ENCODE results near the gene MYDGF.

MYDGF gene

GRCh38 chr19:4649392-4650047 lies 20.6 kb downstream of the MYDGF start:
- TF ChIP-seq CTCF (IDR thresholded peaks at IDR 0.05; ENCODE audit: low read depth, low read length) = no peak
- DNase-seq (ENCODE audit: extremely low read depth, low read depth) = no peak

- DNase-seq (ENCODE audit: extremely low read depth, low read depth) = no peak
- no peak for TF ChIP-seq CTCF (IDR thresholded peaks at IDR 0.05; ENCODE audit: low read depth, low read length)
Measured at GRCh38 chr19:4647676-4648644, 22.2 kb downstream of the MYDGF start.

- TF ChIP-seq CTCF (IDR thresholded peaks at IDR 0.05; ENCODE audit: low read depth, low read length) = no peak
- DNase-seq (ENCODE audit: extremely low read depth, low read depth) = no peak
Measured at GRCh38 chr19:4645718-4646117, 24.4 kb downstream of the MYDGF start.

GRCh38 chr19:4642625-4643024 lies 27.5 kb downstream of the MYDGF start:
- TF ChIP-seq CTCF (IDR thresholded peaks at IDR 0.05; ENCODE audit: low read depth, low read length) = no peak
- no peak for DNase-seq (ENCODE audit: extremely low read depth, low read depth)

GRCh38 chr19:4641132-4641531 lies 29.0 kb downstream of the MYDGF start:
- no peak for TF ChIP-seq CTCF (IDR thresholded peaks at IDR 0.05; ENCODE audit: low read depth, low read length)
- DNase-seq (ENCODE audit: extremely low read depth, low read depth) = no peak

- DNase-seq (ENCODE audit: extremely low read depth, low read depth) = no peak
- no peak for TF ChIP-seq CTCF (IDR thresholded peaks at IDR 0.05; ENCODE audit: low read depth, low read length)
Measured at GRCh38 chr19:4640247-4641000, 29.7 kb downstream of the MYDGF start.

Measured in AG09319 (cell line).